SK-N-SH (cell line): ENCODE measurements around the gene ABCC4. TPM values are rescaled to one million over a fixed set of nuclear protein-coding genes. Genes with fewer than 3 reads are reported as not detected.

Source experiments
- CTCF ChIA-PET: fragments of 300-600, 350-600 bp; formaldehyde crosslinking; extraction: SDS; loops from one replicate; lab custom pipeline; 2021; lab: Yijun Ruan, JAX
- POLR2A ChIA-PET: fragments of 350-600 bp; sonication (Branson Sonifier 250); formaldehyde crosslinking; extraction: SDS; loops from one replicate; lab custom pipeline; 2020; ENCODE audit warnings: antibody characterized with exemption, inconsistent platforms; lab: Yijun Ruan, JAX
- DNase-seq: peaks from one replicate; pipeline ENCODE4 v3.0.0; 2012
- H2AFZ ChIP-seq: fragments of 200-600 bp; sonication (generic); 2 replicates; pipeline ENCODE4 v1.8.1; 2016; ENCODE audit warnings: antibody characterized with exemption, mild to moderate bottlenecking, low read depth
- H3F3A ChIP-seq: fragments of 200-600 bp; sonication (generic); replicated peaks from 2 replicates; pipeline ENCODE3; 2016; ENCODE audit warnings: antibody characterized with exemption, mild to moderate bottlenecking; ENCODE audit not compliant: insufficient read depth
- H3K27ac ChIP-seq, 2 experiments: fragments of 200-500 bp in 1 of 2; fragments of 200-600 bp in 1 of 2; sonication (Bioruptor generic) in 1 of 2; sonication (generic), shearing (Covaris generic) in 1 of 2; 2 replicates each; pipeline versions ENCODE4 v1.5.1 to v1.6.1; 2014 to 2016; ENCODE audit warnings: low read depth in 2 of 2, inconsistent platforms in 1 of 2, low read length in 1 of 2, mild to moderate bottlenecking in 1 of 2, mixed read lengths in 1 of 2
- H3K27me3 ChIP-seq: fragments of 200-600 bp; sonication (generic), shearing (Covaris generic); 2 replicates; pipeline ENCODE4 v1.6.1; 2016; ENCODE audit warnings: mixed run types; ENCODE audit not compliant: insufficient read depth
- H3K36me3 ChIP-seq, 2 experiments: fragments of 200-500 bp in 1 of 2; fragments of 200-600 bp in 1 of 2; sonication (Bioruptor generic) in 1 of 2; sonication (generic) in 1 of 2; replicated peaks in 1 of 2; 2 replicates each; pipeline versions ENCODE3 to v1.5.1; 2014 to 2016; ENCODE audit warnings: low read length in 1 of 2, mild to moderate bottlenecking in 1 of 2; ENCODE audit not compliant: insufficient read depth in 2 of 2, control insufficient read depth in 1 of 2
- H3K4me1 ChIP-seq, 2 experiments: fragments of 200-500 bp in 1 of 2; fragments of 200-600 bp in 1 of 2; sonication (Bioruptor generic) in 1 of 2; sonication (generic), shearing (Covaris generic) in 1 of 2; 2 replicates each; pipeline versions ENCODE4 v1.5.1 to v1.6.1; 2014 to 2016; ENCODE audit warnings: low read depth in 1 of 2, low read length in 1 of 2, mixed run types in 1 of 2; ENCODE audit not compliant: insufficient read depth in 2 of 2, control insufficient read depth in 1 of 2
- H3K4me2 ChIP-seq: fragments of 200-600 bp; sonication (generic), shearing (Covaris generic); 2 replicates; pipeline ENCODE4 v1.6.1; 2017; ENCODE audit warnings: mixed run types
- H3K4me3 ChIP-seq, 2 experiments: fragments of 200-500 bp in 1 of 2; fragments of 200-600 bp in 1 of 2; sonication (Bioruptor generic) in 1 of 2; sonication (generic), shearing (Covaris generic) in 1 of 2; 2 replicates each; pipeline versions ENCODE4 v1.5.1 to v1.8.1; 2014 to 2016; ENCODE audit warnings: low read depth in 2 of 2, inconsistent platforms in 1 of 2, low read length in 1 of 2, mild to moderate bottlenecking in 1 of 2, mixed read lengths in 1 of 2, moderate library complexity in 1 of 2
- H3K79me2 ChIP-seq: fragments of 200-600 bp; sonication (generic); 2 replicates; pipeline ENCODE4 v1.8.1; 2017; ENCODE audit warnings: mild to moderate bottlenecking; ENCODE audit not compliant: insufficient read depth
- H3K9ac ChIP-seq: fragments of 200-600 bp; sonication (generic); 2 replicates; pipeline ENCODE4 v1.6.1; 2017; ENCODE audit warnings: mixed run types
- H3K9me2 ChIP-seq: fragments of 200-600 bp; sonication (generic); 2 replicates; pipeline ENCODE4 v1.6.1; 2017; ENCODE audit warnings: mixed run types
- H3K9me3 ChIP-seq: fragments of 200-600 bp; sonication (generic); 2 replicates; pipeline ENCODE4 v1.6.1; 2017; ENCODE audit warnings: mixed run types, mild to moderate bottlenecking, moderate library complexity
- H4K20me1 ChIP-seq: fragments of 200-600 bp; sonication (generic); 2 replicates; pipeline ENCODE4 v1.6.1; 2017; ENCODE audit warnings: mild to moderate bottlenecking, mixed run types; ENCODE audit not compliant: insufficient read depth
- EP300 ChIP-seq, 2 experiments: IDR thresholded peaks; 2 replicates each; pipeline versions ENCODE4 v1.4.0 to v1.6.1; 2012; ENCODE audit warnings: borderline replicate concordance in 1 of 2, low read depth in 1 of 2, low read length in 1 of 2
- EZH2phosphoT487 ChIP-seq: fragments of 200-600 bp; sonication (generic); IDR thresholded peaks from 2 replicates; pipeline ENCODE4 v1.6.1; 2017; ENCODE audit warnings: low read depth, mixed run types, mild to moderate bottlenecking, antibody characterized with exemption, moderate library complexity, borderline replicate concordance
- FOSL2 ChIP-seq: IDR thresholded peaks from 2 replicates; pipeline ENCODE4 v1.4.0; 2012; ENCODE audit warnings: low read depth, mild to moderate bottlenecking, moderate library complexity, borderline replicate concordance
- GABPA ChIP-seq: IDR thresholded peaks from 2 replicates; pipeline ENCODE4 v1.4.0; 2012; ENCODE audit warnings: low read depth, mild to moderate bottlenecking
- MAX ChIP-seq: IDR thresholded peaks from 2 replicates; pipeline ENCODE4 v1.4.0; 2012; ENCODE audit warnings: low read depth
- MEF2A ChIP-seq: IDR thresholded peaks from 2 replicates; pipeline ENCODE4 v1.4.0; 2012; ENCODE audit warnings: low read depth, borderline replicate concordance
- NRF1 ChIP-seq: IDR thresholded peaks from 2 replicates; pipeline ENCODE4 v1.6.1; 2012; ENCODE audit warnings: low read depth, mild to moderate bottlenecking, low read length
- POLR2AphosphoS5 ChIP-seq: IDR thresholded peaks from 2 replicates; pipeline ENCODE4 v1.6.1; 2012; ENCODE audit warnings: low read depth, low read length
- RAD21 ChIP-seq: IDR thresholded peaks from 2 replicates; pipeline ENCODE4 v1.6.1; 2012; ENCODE audit warnings: mild to moderate bottlenecking, low read length
- RCOR1 ChIP-seq: fragments of 150-350 bp; IDR thresholded peaks from 2 replicates; pipeline ENCODE4 v1.6.1; 2017; ENCODE audit warnings: antibody characterized with exemption, low read length
- RXRA ChIP-seq: IDR thresholded peaks from 2 replicates; pipeline ENCODE4 v1.4.0; 2012; ENCODE audit warnings: low read depth, mild to moderate bottlenecking, borderline replicate concordance
- TAF1 ChIP-seq: IDR thresholded peaks from 2 replicates; pipeline ENCODE4 v1.6.1; 2012; ENCODE audit warnings: low read depth, mild to moderate bottlenecking, low read length, moderate library complexity, borderline replicate concordance
- TCF12 ChIP-seq: IDR thresholded peaks from 2 replicates; pipeline ENCODE4 v1.4.0; 2012
- TEAD4 ChIP-seq: IDR thresholded peaks from 2 replicates; pipeline ENCODE4 v1.4.0; 2012; ENCODE audit warnings: mild to moderate bottlenecking, borderline replicate concordance; ENCODE audit not compliant: insufficient read depth
- USF2 ChIP-seq: fragments of 150-350 bp; IDR thresholded peaks from 2 replicates; pipeline ENCODE4 v1.6.1; 2017; ENCODE audit warnings: antibody characterized with exemption, low read length, low read depth, borderline replicate concordance
- YY1 ChIP-seq: IDR thresholded peaks from 2 replicates; pipeline ENCODE4 v1.4.0; 2012; ENCODE audit warnings: low read depth, mild to moderate bottlenecking
- WGBS: methylation state at CpG from one replicate; pipeline ENCODE4 v1.1.6; 2017; ENCODE audit warnings: low lambda C conversion rate; 5-methylcytosine and 5-hydroxymethylcytosine counted together
- polyA plus RNA-seq, 3 experiments: library from polyadenylated mRNA; depleted of rRNA; stranded (reverse); fragments of >200 nt; gene quantifications; 2 replicates each; pipeline ENCODE4 v1.2.3, GENCODE V29; 2012
- TF ChIP-seq, protein P1 (sequence below): IDR thresholded peaks from 2 replicates; pipeline ENCODE4 v1.4.0; 2012; ENCODE audit warnings: low read depth, borderline replicate concordance
- TF ChIP-seq, protein P2 (sequence below): IDR thresholded peaks from 2 replicates; pipeline ENCODE4; 2012
- TF ChIP-seq, protein P3 (sequence below): fragments of 200-600 bp; sonication (generic); IDR thresholded peaks from 2 replicates; pipeline ENCODE4 v1.6.1; 2017; ENCODE audit warnings: antibody characterized with exemption, mild to moderate bottlenecking, moderate library complexity

Gene ABCC4
- polyA plus RNA-seq, 1 of the 3 experiments (the other 2 are of a cell fraction) = 7.8 TPM

- WGBS = 96% methylated on average over 4 of the region's 4 CpGs
Measured at GRCh38 chr13:95151942-95152587, 149.2 kb downstream of the ABCC4 start.

More at GRCh38 chr13:95151942-95152587, 149.2 kb downstream of the ABCC4 start:
- DNase-seq = no peak
- Histone ChIP-seq H3K4me1 (peaks cover 0 to 14% of the 10 kb centered on the region in 2 experiments; a peak in 2 of 4 replicates), H3K27ac (no peak overlapping the region), H3K9me2 (no peaks in the 10 kb centered on the region), H3K79me2 (no peaks in the 10 kb centered on the region), H3K4me3 (no peak overlapping the region), H3F3A (no peaks in the 10 kb centered on the region), H4K20me1 (no peaks in the 10 kb centered on the region), H3K27me3 (no peaks in the 10 kb centered on the region), H3K9me3 (no peaks in the 10 kb centered on the region), H3K4me2 (no peak overlapping the region), H2AFZ (no peak overlapping the region), H3K36me3 (peaks cover 0 to 14% of the 10 kb centered on the region in 2 experiments), H3K9ac (no peak overlapping the region)
- ChIA-PET CTCF (interaction anchor here (0.7 to 1.4 kb wide), 4 partner anchors 37 to 491 kb away, joined by 3 to 4 read pairs (median 4); no protein-coding TSS in a partner anchor), POLR2A (no interaction called here)
- no peak for TF ChIP-seq MEF2A
- no peak for TF ChIP-seq TCF12
- TF ChIP-seq YY1 = no peak
- TF ChIP-seq USF2 = no peak
- no peak for TF ChIP-seq EP300 (IDR thresholded peaks at IDR 0.05; ENCODE audit: borderline replicate concordance in 1 of 2, low read depth in 1 of 2, low read length in 1 of 2)
- TF ChIP-seq TAF1 = no peak
- TF ChIP-seq, protein P1, sequence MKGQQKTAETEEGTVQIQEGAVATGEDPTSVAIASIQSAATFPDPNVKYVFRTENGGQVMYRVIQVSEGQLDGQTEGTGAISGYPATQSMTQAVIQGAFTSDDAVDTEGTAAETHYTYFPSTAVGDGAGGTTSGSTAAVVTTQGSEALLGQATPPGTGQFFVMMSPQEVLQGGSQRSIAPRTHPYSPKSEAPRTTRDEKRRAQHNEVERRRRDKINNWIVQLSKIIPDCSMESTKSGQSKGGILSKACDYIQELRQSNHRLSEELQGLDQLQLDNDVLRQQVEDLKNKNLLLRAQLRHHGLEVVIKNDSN = no peak
- TF ChIP-seq RCOR1 = no peak
- TF ChIP-seq, protein P2, sequence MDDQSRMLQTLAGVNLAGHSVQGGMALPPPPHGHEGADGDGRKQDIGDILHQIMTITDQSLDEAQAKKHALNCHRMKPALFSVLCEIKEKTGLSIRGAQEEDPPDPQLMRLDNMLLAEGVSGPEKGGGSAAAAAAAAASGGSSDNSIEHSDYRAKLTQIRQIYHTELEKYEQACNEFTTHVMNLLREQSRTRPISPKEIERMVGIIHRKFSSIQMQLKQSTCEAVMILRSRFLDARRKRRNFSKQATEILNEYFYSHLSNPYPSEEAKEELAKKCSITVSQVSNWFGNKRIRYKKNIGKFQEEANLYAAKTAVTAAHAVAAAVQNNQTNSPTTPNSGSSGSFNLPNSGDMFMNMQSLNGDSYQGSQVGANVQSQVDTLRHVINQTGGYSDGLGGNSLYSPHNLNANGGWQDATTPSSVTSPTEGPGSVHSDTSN = no peak
- TF ChIP-seq EZH2phosphoT487 = no peak
- TF ChIP-seq, protein P3, sequence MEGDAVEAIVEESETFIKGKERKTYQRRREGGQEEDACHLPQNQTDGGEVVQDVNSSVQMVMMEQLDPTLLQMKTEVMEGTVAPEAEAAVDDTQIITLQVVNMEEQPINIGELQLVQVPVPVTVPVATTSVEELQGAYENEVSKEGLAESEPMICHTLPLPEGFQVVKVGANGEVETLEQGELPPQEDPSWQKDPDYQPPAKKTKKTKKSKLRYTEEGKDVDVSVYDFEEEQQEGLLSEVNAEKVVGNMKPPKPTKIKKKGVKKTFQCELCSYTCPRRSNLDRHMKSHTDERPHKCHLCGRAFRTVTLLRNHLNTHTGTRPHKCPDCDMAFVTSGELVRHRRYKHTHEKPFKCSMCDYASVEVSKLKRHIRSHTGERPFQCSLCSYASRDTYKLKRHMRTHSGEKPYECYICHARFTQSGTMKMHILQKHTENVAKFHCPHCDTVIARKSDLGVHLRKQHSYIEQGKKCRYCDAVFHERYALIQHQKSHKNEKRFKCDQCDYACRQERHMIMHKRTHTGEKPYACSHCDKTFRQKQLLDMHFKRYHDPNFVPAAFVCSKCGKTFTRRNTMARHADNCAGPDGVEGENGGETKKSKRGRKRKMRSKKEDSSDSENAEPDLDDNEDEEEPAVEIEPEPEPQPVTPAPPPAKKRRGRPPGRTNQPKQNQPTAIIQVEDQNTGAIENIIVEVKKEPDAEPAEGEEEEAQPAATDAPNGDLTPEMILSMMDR = no peak
- TF ChIP-seq RXRA = no peak
- TF ChIP-seq NRF1 = no peak
- no peak for TF ChIP-seq MAX
- TF ChIP-seq RAD21 = no peak
- TF ChIP-seq FOSL2 = no peak
- TF ChIP-seq TEAD4 = no peak
- TF ChIP-seq POLR2AphosphoS5 = no peak
- TF ChIP-seq GABPA = no peak
- TF ChIP-seq, all 33 proteins: peak for 0
